ENCODE measurements around the gene NANOGP8.
"Not testable (repeated sequence)": the region's sequence is repeated elsewhere in the genome, so short reads cannot be mapped to it uniquely, and the experiment has no call there.

NANOGP8 gene

GRCh38 chr15:35085176-35085919 lies at the start of gene NANOGP8:
Gene NANOGP8 (minus strand): TSS chr15:35085295. CDS start chr15:35085110, 185 bp downstream.
- DNase-seq (ENCODE audit: low read depth) = not testable (repeated sequence)

GRCh38 chr15:35134299-35134698 lies 49.2 kb upstream of the NANOGP8 start:
- no peak for DNase-seq (ENCODE audit: low read depth)

- no peak for DNase-seq (ENCODE audit: low read depth)
These were observed 45.1 kb upstream of the NANOGP8 start for GRCh38 chr15:35130245-35130644.

DNA sequence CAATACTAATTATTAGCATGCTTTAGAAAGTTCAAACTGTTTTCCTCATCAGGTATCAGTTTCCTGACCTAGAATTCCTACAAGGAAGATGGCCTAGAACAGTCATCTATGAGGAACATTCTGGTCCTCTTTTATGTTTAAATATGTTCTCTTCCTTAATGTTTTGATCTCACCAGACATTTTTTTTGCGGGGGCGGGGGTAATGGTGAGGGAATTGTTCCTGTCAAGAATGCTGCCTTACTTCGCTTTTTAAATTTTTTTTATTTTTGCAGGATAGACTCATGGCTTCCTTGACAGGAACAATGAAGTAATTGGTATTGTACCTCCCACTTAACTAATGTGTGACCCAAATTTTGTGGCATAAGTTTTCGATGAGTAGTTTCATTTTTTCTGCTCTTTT lies 44.3 kb upstream of the NANOGP8 start:
- DNase-seq (ENCODE audit: low read depth) = no peak

DNA sequence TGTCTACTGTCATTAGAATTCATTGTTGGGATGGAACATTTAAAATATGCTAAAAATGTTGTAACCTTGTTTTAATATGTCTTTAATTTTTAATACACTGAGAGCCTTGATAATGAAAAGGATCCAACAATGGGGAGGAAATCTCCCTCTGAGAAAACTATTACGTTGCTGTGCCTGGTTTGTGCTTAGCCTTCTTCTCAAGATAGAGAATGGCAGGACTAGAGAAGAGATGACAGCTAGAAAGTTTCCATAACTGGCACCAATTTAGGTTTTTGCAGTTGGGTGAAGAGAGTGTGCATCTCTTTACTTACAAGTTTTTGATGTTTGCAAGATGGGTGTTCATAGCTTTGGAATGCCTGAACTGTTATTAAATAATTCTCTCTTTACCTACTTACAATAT lies 42.6 kb upstream of the NANOGP8 start:
- no peak for DNase-seq (ENCODE audit: low read depth)

- no peak for DNase-seq (ENCODE audit: low read depth)
These were observed 41.1 kb upstream of the NANOGP8 start for GRCh38 chr15:35126236-35126635.

DNA sequence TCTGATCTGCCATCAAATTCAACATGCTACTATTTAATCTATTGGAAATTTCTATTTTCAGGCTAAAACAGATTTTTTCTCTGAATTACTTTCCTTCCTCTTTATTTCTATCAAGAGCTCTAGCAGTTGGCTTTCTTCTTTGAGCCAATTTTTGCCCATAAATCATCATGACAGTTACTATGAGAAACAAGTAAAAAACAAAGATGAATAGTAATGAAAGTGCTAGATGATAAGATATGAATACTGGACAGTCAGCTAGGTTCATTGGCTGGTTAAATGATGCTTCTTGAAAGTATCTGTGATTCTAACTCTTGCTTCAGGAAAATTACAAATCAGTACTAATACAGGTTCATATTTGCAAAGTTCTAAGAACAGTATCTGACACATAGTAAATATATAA lies 38.6 kb upstream of the NANOGP8 start:
- no peak for DNase-seq (ENCODE audit: low read depth)

DNA sequence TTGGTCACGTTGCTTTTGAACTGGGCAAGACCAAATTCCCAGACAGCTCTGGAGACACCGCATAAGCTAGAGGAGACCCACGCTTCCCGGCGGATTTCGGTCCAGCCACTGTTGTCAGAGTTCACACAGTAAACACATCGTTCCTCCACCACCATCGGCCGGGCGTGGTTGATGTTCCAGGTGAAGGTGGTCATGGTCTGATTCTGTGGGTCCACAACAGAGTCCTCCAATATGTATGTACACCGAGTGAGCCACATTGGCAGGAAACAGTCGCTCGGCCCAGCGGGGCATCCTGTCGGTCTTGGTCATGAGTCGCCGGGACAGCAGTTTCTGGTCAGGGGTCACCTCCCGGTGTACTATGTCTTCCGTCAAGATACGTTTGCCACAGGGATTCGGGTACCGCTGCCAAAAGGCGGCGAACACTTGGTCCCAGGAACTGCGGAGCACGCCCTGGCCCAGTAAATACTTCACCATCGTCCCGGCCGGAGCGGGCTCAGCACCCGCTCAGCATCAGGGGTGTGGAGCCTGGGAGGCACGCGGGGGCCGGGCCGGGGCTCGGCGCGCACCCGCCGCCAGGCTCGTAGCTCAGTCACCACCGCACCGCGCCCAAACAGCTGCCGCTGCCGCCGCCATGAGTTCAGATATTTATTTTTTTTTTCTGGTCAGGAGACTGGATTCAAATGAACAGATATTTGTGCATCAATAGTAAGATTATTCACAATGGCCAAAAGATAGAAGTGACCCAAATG lies 36.7 kb upstream of the NANOGP8 start:
- no peak for DNase-seq (ENCODE audit: low read depth)

- DNase-seq (ENCODE audit: low read depth) = no peak
These were observed 35.1 kb upstream of the NANOGP8 start for GRCh38 chr15:35120173-35120572.

DNA sequence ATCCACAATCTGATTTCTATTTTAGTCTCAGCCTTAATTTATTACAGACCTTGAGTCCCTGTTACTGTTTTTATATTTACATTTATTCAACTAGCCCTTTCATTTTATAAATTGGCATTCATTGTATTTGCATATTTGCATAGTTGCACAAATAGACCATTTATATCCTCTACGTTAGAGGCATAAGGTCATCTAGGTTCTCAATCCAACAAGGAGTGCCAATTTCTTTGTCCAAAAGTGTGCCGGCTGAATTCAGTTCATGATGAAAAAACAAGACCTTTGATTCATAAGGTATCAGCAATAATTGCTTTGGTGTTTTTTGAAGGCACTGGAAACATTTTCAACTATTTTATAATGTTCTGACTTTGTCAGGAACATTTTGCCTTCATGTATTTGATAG lies 33.9 kb upstream of the NANOGP8 start:
- no peak for DNase-seq (ENCODE audit: low read depth)

GRCh38 chr15:35117543-35118265 lies 32.6 kb upstream of the NANOGP8 start:
- no peak for DNase-seq (ENCODE audit: low read depth)

- no peak for DNase-seq (ENCODE audit: low read depth)
These were observed 30.1 kb upstream of the NANOGP8 start for GRCh38 chr15:35115155-35115725.

- no peak for DNase-seq (ENCODE audit: low read depth)
These were observed 27.3 kb upstream of the NANOGP8 start for GRCh38 chr15:35112346-35112745.

- DNase-seq (ENCODE audit: low read depth) = no peak
These were observed 26.8 kb upstream of the NANOGP8 start for GRCh38 chr15:35111861-35112260.

- no peak for DNase-seq (ENCODE audit: low read depth)
These were observed 23.4 kb upstream of the NANOGP8 start for GRCh38 chr15:35108453-35108852.

- no peak for DNase-seq (ENCODE audit: low read depth)
These were observed 22.5 kb upstream of the NANOGP8 start for GRCh38 chr15:35107561-35107960.

- DNase-seq (ENCODE audit: low read depth) = no peak
These were observed 22.0 kb upstream of the NANOGP8 start for GRCh38 chr15:35107122-35107521.

GRCh38 chr15:35104526-35105147 lies 19.5 kb upstream of the NANOGP8 start:
- DNase-seq (ENCODE audit: low read depth) = no peak

GRCh38 chr15:35102186-35102585 lies 17.1 kb upstream of the NANOGP8 start:
- DNase-seq (ENCODE audit: low read depth) = no peak

GRCh38 chr15:35101335-35101734 lies 16.2 kb upstream of the NANOGP8 start:
- DNase-seq (ENCODE audit: low read depth) = no peak

- DNase-seq (ENCODE audit: low read depth) = no peak
These were observed 13.6 kb upstream of the NANOGP8 start for GRCh38 chr15:35098737-35099136.

DNA sequence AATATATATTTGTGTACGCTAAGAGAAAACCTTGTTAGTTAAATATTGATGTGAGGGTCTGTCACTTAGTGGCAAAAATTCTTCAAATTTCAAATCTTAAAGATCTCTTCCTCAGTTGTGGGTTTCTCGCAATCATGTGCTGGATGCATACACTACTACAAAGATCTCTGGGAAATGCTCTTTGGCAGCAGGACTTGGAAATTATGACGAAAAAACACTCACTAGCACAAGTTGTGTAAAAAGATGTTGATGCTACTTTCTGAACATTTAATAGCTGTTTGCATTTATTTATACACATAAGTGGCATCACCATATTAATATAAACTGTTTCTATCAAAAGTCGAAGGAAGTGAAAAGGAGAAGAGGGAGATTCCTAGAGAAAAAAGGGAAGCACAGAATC lies 10.8 kb upstream of the NANOGP8 start:
- DNase-seq (ENCODE audit: low read depth) = no peak
